Measurements from ENCODE around the gene KIAA0232. TPM values are rescaled to one million over a fixed set of nuclear protein-coding genes. Genes with fewer than 3 reads are reported as not detected.
"Not testable (repeated sequence)": the region's sequence is repeated elsewhere in the genome, so short reads cannot be mapped to it uniquely, and the experiment has no call there.

Gene KIAA0232
- total RNA-seq, 2 donors from 2014 or later, result 9.4 to 10.5 TPM

GRCh38 chr4:6890971-6891370 lies 108.4 kb downstream of the KIAA0232 start:
- peaks cover 11% of the 10 kb centered on the region for H3K4me1 Mint-ChIP-seq
- H3K27ac Mint-ChIP-seq; H3K27me3 Mint-ChIP-seq; H3K36me3 Mint-ChIP-seq (ENCODE audit: low read depth); H3K9me3 Mint-ChIP-seq; H3K4me3 Mint-ChIP-seq; ATAC-seq (replicated peaks): not testable (repeated sequence)

DNA sequence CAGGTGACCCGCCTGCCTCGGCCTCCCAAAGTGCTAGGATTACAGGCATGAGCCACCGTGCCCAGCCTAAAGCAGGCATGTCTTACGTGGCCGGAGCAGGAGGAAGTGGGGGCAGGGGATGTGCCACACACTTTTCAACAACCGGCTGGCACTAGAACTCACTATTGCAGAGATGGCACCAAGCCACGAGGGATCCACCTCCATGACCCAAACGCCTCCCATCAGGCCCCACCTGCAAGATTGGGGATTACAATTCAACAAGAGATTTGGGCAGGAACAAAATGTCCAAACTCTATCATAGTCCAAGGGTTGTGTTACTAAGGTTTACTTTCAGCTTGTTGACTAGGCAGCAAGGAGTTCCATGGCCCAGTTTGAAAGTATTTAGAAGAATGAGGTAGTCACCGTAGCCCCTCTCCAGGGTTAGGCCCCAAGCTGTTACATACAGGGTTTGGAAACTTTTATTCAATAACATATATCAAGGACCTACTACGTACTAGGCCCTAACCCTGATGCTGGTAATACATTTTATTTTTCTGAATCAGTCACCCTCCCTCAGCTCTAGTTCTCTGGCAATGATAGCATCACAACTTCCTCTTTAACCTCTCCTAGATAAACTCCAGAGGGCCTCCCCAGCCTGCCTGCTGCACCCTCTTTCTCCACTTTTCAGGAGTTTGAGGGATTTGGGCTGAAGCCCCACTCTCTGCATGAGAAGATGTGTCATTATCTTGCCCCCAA lies 109.1 kb downstream of the KIAA0232 start:
- Mint-ChIP-seq H3K36me3 (ENCODE audit: low read depth) (no peaks in the 10 kb centered on the region), H3K4me3 (peak overlapping the region; percentile 69), H3K4me1 (peaks cover 11% of the 10 kb centered on the region)

DNA sequence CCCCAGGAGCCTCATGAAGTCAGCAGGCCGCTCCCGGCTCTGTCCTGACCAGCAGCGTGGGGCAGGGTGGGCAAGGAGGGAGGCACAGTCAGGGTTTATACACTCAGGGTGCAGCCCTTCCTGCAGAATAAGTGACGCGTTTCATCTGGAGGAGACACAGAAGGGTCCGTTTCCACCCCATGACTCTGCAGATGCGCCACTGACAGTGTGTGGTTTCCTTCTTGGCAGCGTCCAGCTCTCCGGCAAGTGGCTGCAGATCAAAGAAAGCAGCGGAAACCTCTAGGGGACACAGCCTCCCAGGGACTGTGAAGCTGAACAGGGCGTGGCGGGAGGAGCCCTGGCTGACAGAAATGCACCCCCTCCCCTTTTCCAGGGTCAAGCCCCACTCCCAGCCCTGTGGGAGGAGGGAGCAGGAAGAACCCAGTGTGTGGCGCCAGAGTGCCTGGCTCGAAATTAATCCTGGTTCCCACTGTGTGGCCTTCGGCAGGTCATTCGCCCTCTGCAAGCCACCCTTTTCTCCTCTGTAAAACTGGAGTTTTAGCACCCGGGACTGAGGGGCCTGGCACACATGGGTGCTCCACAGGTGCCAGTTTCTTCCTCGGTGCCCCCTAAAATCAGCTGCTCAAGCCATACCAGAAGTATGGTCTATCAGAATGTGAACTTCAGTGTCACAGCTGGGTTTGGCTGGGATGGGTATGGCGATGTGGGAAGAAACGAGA lies 109.8 kb downstream of the KIAA0232 start:
- peak; percentile 79 for ATAC-seq (replicated peaks)
- H3K4me1 Mint-ChIP-seq, result peaks cover 11% of the 10 kb centered on the region
- no peaks in the 10 kb centered on the region for H3K9me3 Mint-ChIP-seq
- no peaks in the 10 kb centered on the region for H3K27me3 Mint-ChIP-seq
- H3K36me3 Mint-ChIP-seq (ENCODE audit: low read depth), result no peaks in the 10 kb centered on the region
- peak overlapping the region; percentile 69 for H3K4me3 Mint-ChIP-seq
- peak overlapping the region; percentile 71 for H3K27ac Mint-ChIP-seq

More for the DNA sequence above, 109.1 kb downstream of the KIAA0232 start:
- Mint-ChIP-seq H3K27me3 (no peaks in the 10 kb centered on the region), H3K9me3 (no peaks in the 10 kb centered on the region), H3K27ac (peak overlapping the region; percentile 71)
- peak; percentile 60 for ATAC-seq (replicated peaks)

GRCh38 chr4:6892909-6893202 lies 110.3 kb downstream of the KIAA0232 start:
- no peaks in the 10 kb centered on the region for H3K9me3 Mint-ChIP-seq
- ATAC-seq (replicated peaks), result no peak
- peaks cover 11% of the 10 kb centered on the region for H3K4me1 Mint-ChIP-seq
- H3K27ac Mint-ChIP-seq, result no peak overlapping the region
- H3K27me3 Mint-ChIP-seq, result no peaks in the 10 kb centered on the region
- peak overlapping the region; percentile 69 for H3K4me3 Mint-ChIP-seq
- no peaks in the 10 kb centered on the region for H3K36me3 Mint-ChIP-seq (ENCODE audit: low read depth)

DNA sequence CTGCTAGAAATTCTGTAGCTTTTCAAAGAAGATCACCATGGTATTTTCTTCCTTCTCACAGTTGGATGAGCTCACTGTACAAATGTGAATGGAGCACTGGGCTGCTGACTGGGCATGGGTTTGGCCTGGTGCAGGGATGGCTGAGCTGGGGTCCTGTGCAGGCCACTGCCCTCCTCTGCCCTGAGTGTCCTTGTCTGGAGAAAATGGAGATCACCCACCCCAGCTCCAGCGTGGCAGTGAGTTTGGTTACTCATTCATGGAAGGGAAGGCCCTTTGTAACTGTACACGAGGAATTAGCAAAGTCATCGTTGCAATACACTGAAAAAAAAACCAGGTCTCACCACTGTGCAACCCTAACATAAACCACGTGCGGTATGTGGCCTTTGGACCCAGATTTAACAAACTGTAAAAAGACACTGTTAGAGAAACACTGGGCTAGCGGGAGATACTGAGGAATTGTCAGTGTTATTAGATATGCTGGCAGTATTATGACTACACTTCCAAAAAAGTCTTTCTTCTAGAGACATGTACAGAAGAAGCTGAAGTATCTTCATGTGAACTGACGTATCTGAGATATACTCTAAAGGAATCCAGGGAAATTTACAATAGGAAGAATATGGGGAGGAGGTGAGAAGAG lies 111.0 kb downstream of the KIAA0232 start:
- peak overlapping the region; percentile 65 for H3K27ac Mint-ChIP-seq
- H3K36me3 Mint-ChIP-seq (ENCODE audit: low read depth), result no peaks in the 10 kb centered on the region
- ATAC-seq (replicated peaks), result no peak
- peak overlapping the region; percentile 5 for H3K4me3 Mint-ChIP-seq
- H3K4me1 Mint-ChIP-seq, result peaks cover 11% of the 10 kb centered on the region
- H3K9me3 Mint-ChIP-seq, result no peaks in the 10 kb centered on the region
- H3K27me3 Mint-ChIP-seq, result no peaks in the 10 kb centered on the region

- Mint-ChIP-seq H3K9me3 (no peaks in the 10 kb centered on the region), H3K4me3 (no peak overlapping the region), H3K4me1 (peaks cover 16% of the 10 kb centered on the region), H3K27me3 (no peaks in the 10 kb centered on the region), H3K27ac (peak overlapping the region; percentile 65), H3K36me3 (ENCODE audit: low read depth) (no peaks in the 10 kb centered on the region)
- no peak for ATAC-seq (replicated peaks)
These were observed 111.6 kb downstream of the KIAA0232 start for GRCh38 chr4:6894086-6894478.

DNA sequence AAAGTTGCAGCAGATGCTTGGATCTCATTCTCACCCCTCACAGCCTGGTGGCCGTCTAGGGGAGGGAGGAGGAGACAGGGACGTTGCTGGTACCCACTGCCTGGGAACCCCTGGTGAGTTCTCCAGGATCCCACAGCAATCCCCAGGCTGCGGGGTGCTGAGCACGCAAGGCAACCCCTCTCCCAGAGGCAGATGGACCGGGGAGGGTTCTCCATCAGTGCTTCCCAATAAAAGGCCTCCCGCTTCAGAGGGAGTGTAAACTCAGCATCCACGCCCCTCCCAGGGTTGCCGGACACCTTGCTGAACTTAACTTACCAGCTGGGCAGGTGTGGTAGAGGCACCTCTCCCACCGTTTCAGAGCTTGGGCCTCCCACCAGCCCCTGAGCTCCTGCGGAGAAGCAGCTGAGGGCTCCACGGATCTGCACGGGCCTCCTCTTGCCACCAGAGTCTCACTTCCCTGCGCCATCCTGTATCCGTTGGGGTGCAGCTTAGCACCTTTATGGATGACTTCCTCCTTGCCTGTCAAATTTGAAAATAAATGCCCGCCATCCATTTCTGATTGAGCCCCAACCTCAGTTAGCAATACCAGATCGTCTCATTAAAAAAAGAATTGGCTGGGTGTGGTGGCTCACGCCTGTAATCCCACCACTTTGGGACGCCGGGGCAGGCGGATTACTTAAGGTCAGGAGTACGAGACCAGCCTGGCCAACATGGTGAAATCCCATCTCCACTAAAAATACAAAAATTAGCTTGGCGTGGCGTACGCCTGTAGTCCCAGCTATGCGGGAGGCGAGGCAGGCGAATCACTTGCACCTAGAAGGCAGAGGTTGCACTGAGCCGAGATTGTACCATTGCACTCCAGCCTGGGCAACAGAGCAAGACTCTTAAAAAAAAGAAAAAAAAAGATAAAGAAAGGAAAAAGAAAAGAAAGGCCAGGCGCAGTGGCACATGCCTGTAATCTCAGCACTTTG lies 112.3 kb downstream of the KIAA0232 start:
- Mint-ChIP-seq H3K27ac (no peak overlapping the region), H3K4me3 (no peak overlapping the region), H3K9me3 (no peaks in the 10 kb centered on the region), H3K4me1 (peaks cover 22% of the 10 kb centered on the region), H3K27me3 (no peaks in the 10 kb centered on the region), H3K36me3 (ENCODE audit: low read depth) (no peaks in the 10 kb centered on the region)
- no peak for ATAC-seq (replicated peaks)

- no peaks in the 10 kb centered on the region for H3K9me3 Mint-ChIP-seq
- H3K4me1 Mint-ChIP-seq, result peaks cover 28% of the 10 kb centered on the region
- H3K36me3 Mint-ChIP-seq (ENCODE audit: low read depth), result no peaks in the 10 kb centered on the region
- no peak overlapping the region for H3K27ac Mint-ChIP-seq
- no peak for ATAC-seq (replicated peaks)
- no peak overlapping the region for H3K4me3 Mint-ChIP-seq
- H3K27me3 Mint-ChIP-seq, result no peaks in the 10 kb centered on the region
These were observed 113.5 kb downstream of the KIAA0232 start for GRCh38 chr4:6896035-6896434.

DNA sequence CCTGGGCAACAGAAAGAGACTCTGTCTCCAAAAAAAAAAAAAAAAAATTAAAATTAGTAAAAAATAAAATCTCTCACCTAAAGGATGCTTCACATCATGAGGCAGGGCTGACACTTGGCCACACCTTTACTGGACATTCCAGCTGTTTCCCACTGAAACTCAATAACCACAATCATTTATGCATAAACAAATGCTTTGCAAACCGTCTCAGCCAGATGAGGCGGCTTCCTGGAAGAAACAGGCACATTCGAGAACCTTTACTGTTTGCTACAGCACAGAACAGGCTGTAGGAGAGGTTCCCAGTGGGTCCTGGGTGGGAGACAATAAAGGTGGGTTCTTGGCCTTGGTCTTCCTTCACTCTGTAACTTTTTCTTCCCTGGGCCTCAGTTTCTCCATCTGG lies 116.2 kb downstream of the KIAA0232 start:
- ATAC-seq (replicated peaks), result peak; percentile 24
- Mint-ChIP-seq H3K27ac (peak overlapping the region; percentile 95), H3K4me3 (peak overlapping the region; percentile 72), H3K36me3 (ENCODE audit: low read depth) (no peaks in the 10 kb centered on the region), H3K27me3 (no peaks in the 10 kb centered on the region), H3K4me1 (peaks cover 18% of the 10 kb centered on the region), H3K9me3 (no peaks in the 10 kb centered on the region)

- Mint-ChIP-seq H3K4me1 (peaks cover 22% of the 10 kb centered on the region), H3K4me3 (peak overlapping the region; percentile 72), H3K27ac (peak overlapping the region; percentile 95), H3K36me3 (ENCODE audit: low read depth) (no peaks in the 10 kb centered on the region), H3K9me3 (no peaks in the 10 kb centered on the region), H3K27me3 (no peaks in the 10 kb centered on the region)
- no peak for ATAC-seq (replicated peaks)
These were observed 117.8 kb downstream of the KIAA0232 start for GRCh38 chr4:6900181-6900812.

- no peaks in the 10 kb centered on the region for H3K9me3 Mint-ChIP-seq
- H3K4me3 Mint-ChIP-seq, result peak overlapping the region; percentile 72
These were observed 118.4 kb downstream of the KIAA0232 start for GRCh38 chr4:6900956-6901355.

GRCh38 chr4:6901669-6902317 lies 119.3 kb downstream of the KIAA0232 start:
- H3K9me3 Mint-ChIP-seq, result no peaks in the 10 kb centered on the region
- ATAC-seq (replicated peaks), result no peak
- H3K27me3 Mint-ChIP-seq, result no peaks in the 10 kb centered on the region
- H3K36me3 Mint-ChIP-seq (ENCODE audit: low read depth), result no peaks in the 10 kb centered on the region
- no peak overlapping the region for H3K4me3 Mint-ChIP-seq
- H3K4me1 Mint-ChIP-seq, result peaks cover 22% of the 10 kb centered on the region
- peak overlapping the region; percentile 38 for H3K27ac Mint-ChIP-seq

More at GRCh38 chr4:6900956-6901355, 118.4 kb downstream of the KIAA0232 start:
- Mint-ChIP-seq H3K27ac (peak overlapping the region; percentile 95), H3K36me3 (ENCODE audit: low read depth) (no peaks in the 10 kb centered on the region), H3K4me1 (peaks cover 22% of the 10 kb centered on the region), H3K27me3 (no peaks in the 10 kb centered on the region)
- no peak for ATAC-seq (replicated peaks)

DNA sequence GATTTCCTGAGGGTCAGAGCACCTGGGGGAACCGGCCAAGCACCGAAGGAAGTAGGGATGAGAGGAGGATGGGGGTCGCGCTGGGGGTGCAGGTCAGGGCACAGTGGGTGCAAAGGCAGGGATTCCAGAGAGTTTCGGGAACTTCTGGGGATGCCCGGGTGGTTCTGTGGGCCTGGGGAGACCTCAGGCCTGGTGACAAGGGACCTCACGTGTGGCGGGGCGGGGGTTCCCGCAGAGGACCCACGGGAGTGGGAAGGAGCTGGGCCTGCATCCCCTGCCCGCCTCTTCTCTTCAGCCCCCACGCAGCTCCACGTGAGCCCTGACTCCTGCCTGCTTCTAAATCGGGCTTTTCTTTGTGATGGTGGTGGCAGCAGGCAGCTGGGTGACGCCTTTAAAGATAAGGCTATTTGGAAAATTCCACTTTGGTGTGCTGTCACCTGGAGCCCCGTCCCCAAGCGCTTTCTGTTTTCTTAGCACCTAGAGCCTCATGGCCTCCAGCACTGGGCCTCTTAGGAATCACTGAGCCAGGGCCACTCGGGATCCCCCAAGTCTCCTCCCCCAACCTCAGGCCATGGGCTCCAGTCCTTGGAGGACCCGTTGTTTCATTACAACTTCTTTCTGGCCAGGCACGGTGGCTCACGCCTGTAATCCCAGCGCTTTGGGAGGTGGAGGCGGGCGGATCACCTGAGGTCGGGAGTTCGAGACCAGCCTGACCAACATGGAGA lies 120.0 kb downstream of the KIAA0232 start:
- Mint-ChIP-seq H3K36me3 (ENCODE audit: low read depth) (no peaks in the 10 kb centered on the region), H3K27ac (no peak overlapping the region), H3K4me1 (peaks cover 24% of the 10 kb centered on the region), H3K27me3 (no peaks in the 10 kb centered on the region), H3K4me3 (no peak overlapping the region), H3K9me3 (no peaks in the 10 kb centered on the region)
- ATAC-seq (replicated peaks), result no peak
